Osteocyte (in vitro differentiated cells): Measurements from ENCODE around the gene COL4A2. TPM values are rescaled to one million over a fixed set of nuclear protein-coding genes. Genes with fewer than 3 reads are reported as not detected.

Experiments
- DNase-seq: peaks from one replicate; pipeline ENCODE4 v3.0.0; 2021; ENCODE audit warnings: mixed read lengths; ENCODE audit not compliant: unreplicated experiment; ENCODE audit errors: extremely low spot score
- H3K27ac Mint-ChIP-seq: one replicate; pipeline ENCODE4 v1.8.0; 2021; ENCODE audit warnings: mild to moderate bottlenecking, mixed read lengths; ENCODE audit not compliant: unreplicated experiment
- H3K27me3 Mint-ChIP-seq: one replicate; pipeline ENCODE4 v1.8.0; 2021; ENCODE audit warnings: mixed read lengths; ENCODE audit not compliant: unreplicated experiment
- H3K36me3 Mint-ChIP-seq: one replicate; pipeline ENCODE4 v1.8.0; 2021; ENCODE audit warnings: mixed read lengths; ENCODE audit not compliant: unreplicated experiment
- H3K4me1 Mint-ChIP-seq: one replicate; pipeline ENCODE4 v1.8.0; 2021; ENCODE audit warnings: mixed read lengths; ENCODE audit not compliant: unreplicated experiment
- H3K4me3 Mint-ChIP-seq: one replicate; pipeline ENCODE4 v1.8.0; 2021; ENCODE audit warnings: mild to moderate bottlenecking, moderate library complexity, mixed read lengths; ENCODE audit not compliant: unreplicated experiment
- H3K9me3 Mint-ChIP-seq: one replicate; pipeline ENCODE4 v1.8.0; 2021; ENCODE audit warnings: mixed read lengths; ENCODE audit not compliant: unreplicated experiment
- total RNA-seq: library from RNA; stranded (reverse); gene quantifications from 2 replicates; pipeline ENCODE4 v1.2.1, GENCODE V29; 2021
- TF ChIP-seq, protein P1 (sequence below): fragments of 200-600 bp; sonication (generic); IDR thresholded peaks from 2 replicates; pipeline ENCODE4 v1.5.0; 2021; ENCODE audit warnings: antibody characterized with exemption, mild to moderate bottlenecking, moderate library complexity

COL4A2 gene
- total RNA-seq, 1 donor from 2014 or later, result 2,001 TPM

DNA sequence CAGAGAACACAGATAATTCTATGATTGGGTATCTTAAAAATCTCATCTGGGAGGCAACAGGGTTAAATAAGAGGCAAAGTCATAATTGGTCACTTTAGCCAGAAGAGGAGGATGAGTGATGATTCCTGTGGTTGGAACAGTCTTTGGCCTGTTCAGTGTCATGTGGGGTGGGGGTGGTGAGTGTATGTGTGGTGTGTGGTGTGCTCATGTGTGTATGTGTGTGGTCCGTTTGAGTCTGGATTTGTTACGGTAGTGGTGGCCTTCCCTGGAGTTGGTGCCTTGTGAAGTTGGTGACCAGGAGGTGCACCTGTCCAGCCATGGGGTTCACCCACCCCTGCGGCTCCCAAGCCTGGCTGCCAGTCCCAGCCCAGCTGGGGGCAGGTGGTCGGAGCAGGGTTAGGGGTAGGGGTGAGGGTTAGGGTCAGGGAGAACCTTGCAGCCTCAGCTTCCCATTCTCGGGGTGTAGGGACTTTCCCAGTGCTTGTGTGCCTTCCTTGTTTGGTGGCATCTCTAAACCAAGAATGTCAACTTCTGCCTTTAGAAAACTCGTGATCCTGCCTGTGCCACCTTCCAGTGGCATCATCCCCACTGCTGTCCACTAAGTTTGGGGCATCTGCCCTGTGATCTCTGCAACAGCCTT, 156.9 kb downstream of the COL4A2 start:
- no peaks in the 10 kb centered on the region for H3K27me3 Mint-ChIP-seq
- peaks cover 68% of the 10 kb centered on the region for H3K36me3 Mint-ChIP-seq
- no peaks in the 10 kb centered on the region for H3K4me1 Mint-ChIP-seq
- peak overlapping the region; percentile 56 for H3K27ac Mint-ChIP-seq
- TF ChIP-seq, protein P1, sequence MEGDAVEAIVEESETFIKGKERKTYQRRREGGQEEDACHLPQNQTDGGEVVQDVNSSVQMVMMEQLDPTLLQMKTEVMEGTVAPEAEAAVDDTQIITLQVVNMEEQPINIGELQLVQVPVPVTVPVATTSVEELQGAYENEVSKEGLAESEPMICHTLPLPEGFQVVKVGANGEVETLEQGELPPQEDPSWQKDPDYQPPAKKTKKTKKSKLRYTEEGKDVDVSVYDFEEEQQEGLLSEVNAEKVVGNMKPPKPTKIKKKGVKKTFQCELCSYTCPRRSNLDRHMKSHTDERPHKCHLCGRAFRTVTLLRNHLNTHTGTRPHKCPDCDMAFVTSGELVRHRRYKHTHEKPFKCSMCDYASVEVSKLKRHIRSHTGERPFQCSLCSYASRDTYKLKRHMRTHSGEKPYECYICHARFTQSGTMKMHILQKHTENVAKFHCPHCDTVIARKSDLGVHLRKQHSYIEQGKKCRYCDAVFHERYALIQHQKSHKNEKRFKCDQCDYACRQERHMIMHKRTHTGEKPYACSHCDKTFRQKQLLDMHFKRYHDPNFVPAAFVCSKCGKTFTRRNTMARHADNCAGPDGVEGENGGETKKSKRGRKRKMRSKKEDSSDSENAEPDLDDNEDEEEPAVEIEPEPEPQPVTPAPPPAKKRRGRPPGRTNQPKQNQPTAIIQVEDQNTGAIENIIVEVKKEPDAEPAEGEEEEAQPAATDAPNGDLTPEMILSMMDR, result no peak
- no peaks in the 10 kb centered on the region for H3K9me3 Mint-ChIP-seq
- H3K4me3 Mint-ChIP-seq, result no peak overlapping the region
- no peak for DNase-seq

DNA sequence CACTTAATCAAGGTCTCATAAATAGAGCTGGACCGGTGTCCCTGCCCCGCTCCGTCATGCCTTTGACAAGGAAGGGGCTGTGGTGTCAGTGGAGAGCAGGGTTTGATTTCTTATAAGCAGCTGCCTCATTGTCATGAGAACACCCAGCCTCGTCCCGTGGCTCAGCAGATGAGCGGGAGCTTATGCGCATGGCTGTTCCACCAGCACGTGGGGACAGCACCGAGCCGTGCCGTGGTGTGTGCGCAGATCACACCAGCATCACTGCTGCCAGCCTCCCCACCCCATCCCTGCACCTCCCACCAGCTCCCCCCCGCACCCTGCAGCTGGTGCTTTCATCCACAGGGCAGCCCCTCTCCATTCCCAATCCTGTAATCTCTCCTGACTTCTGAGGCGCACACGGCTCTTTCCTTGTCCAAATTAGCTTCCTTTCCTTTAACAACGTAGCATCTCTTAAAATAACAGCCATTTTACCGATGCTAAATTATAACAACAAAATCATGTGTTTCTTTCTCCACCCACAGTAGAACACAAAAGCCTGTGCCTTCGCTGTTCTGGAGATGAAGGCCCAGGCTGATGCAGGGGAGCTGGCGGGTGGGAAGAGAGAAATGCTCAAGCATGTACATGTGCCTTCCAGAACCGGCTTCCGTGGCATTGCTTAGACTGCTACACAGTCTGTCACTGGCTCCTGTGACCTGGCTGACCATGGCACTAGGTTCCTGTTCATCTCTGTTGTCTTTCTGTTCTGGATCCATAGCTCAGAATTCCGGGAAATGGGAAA, 157.7 kb downstream of the COL4A2 start:
- Mint-ChIP-seq H3K27ac (peak overlapping the region; percentile 23), H3K9me3 (no peaks in the 10 kb centered on the region), H3K4me3 (no peak overlapping the region), H3K4me1 (no peaks in the 10 kb centered on the region), H3K27me3 (no peaks in the 10 kb centered on the region), H3K36me3 (peaks cover 68% of the 10 kb centered on the region)
- TF ChIP-seq, protein P1, result no peak
- DNase-seq, result no peak

DNA sequence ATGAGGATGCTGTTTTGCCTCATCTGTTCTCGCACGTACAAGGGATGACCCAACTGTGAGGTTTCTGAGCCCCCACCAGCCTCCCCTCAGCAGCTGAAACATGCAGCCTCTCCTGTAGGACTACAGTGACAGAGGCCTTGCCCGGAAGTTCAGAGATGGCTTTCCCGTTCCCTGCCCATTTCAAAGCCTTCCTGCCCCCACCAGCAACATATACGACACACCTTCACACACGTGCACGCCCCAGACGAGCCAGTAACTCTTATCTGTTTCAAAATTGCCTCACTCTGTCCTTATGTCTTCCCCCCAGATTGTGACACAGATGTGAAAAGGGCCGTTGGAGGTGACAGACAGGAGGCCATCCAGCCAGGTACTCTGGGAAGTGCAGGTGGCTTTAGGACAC, 158.6 kb downstream of the COL4A2 start:
- no peak overlapping the region for H3K4me3 Mint-ChIP-seq
- no peaks in the 10 kb centered on the region for H3K9me3 Mint-ChIP-seq
- no peaks in the 10 kb centered on the region for H3K27me3 Mint-ChIP-seq
- TF ChIP-seq, protein P1, result no peak
- peak overlapping the region; percentile 16 for H3K27ac Mint-ChIP-seq
- peaks cover 64% of the 10 kb centered on the region for H3K36me3 Mint-ChIP-seq
- no peak for DNase-seq
- H3K4me1 Mint-ChIP-seq, result peaks cover 1% of the 10 kb centered on the region

DNA sequence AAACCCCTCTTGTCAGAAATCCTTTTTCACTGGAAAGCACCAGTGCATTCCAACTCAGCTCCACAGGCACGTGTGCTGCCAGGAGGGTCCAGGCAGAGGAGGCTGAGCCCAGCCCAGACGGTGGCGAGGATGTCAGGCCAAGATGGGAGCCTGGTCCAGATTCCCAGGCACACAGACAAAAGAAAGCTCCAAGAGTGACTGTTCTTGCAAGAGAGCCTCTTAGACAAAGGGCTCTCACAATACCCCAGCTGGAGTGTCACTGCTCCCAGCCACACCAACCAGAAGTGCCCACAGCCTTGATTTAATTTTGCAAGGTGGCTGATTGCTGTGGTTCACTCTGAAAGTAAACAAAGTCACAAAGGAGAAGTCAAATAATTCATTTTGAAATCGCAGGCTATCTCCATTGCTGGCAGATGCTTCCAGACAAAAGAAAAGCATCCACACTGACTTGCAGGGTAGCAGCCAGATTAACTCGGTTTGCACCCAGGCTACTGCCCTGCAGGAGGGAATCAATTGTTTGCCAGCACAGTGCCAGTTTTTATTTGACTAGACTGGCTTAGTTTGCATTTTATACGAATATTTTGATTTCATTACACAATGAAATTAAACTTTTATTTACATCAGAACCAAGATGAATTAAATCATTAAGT, 159.3 kb downstream of the COL4A2 start:
- TF ChIP-seq, protein P1, result no peak
- no peaks in the 10 kb centered on the region for H3K27me3 Mint-ChIP-seq
- H3K36me3 Mint-ChIP-seq, result peaks cover 64% of the 10 kb centered on the region
- no peak overlapping the region for H3K4me3 Mint-ChIP-seq
- H3K4me1 Mint-ChIP-seq, result peaks cover 7% of the 10 kb centered on the region
- H3K9me3 Mint-ChIP-seq, result no peaks in the 10 kb centered on the region
- peak overlapping the region; percentile 16 for H3K27ac Mint-ChIP-seq
- no peak for DNase-seq
